Stimulated activated CD8-positive, alpha-beta memory T cell treated with anti-CD3 and anti-CD28 coated beads, Interleukin-15, amount 100 ng/mL, for 24 hours (primary cell): ENCODE results near the gene ID2.
"Not testable (repeated sequence)": the region's sequence is repeated elsewhere in the genome, so short reads cannot be mapped to it uniquely, and the experiment has no call there.

Source experiments
- DNase-seq: peaks from one replicate; pipeline ENCODE4 v3.0.0-alpha.2; 2020; ENCODE audit warnings: low read depth

The ID2 gene

GRCh38 chr2:8685697-8686358, 4.0 kb downstream of the ID2 start:
- DNase-seq, result peak; percentile 88

- no peak for DNase-seq
Observed at GRCh38 chr2:8691859-8692437, 10.1 kb downstream of the ID2 start.

GRCh38 chr2:8692783-8693156, 10.9 kb downstream of the ID2 start:
- DNase-seq, result no peak

GRCh38 chr2:8693157-8693821, 11.4 kb downstream of the ID2 start:
- no peak for DNase-seq

GRCh38 chr2:8694737-8695136, 12.9 kb downstream of the ID2 start:
- no peak for DNase-seq

GRCh38 chr2:8697190-8697589, 15.3 kb downstream of the ID2 start:
- no peak for DNase-seq

- DNase-seq, result no peak
Observed at GRCh38 chr2:8699839-8700238, 18.0 kb downstream of the ID2 start.

- no peak for DNase-seq
Observed at GRCh38 chr2:8701681-8702379, 20.0 kb downstream of the ID2 start.

- no peak for DNase-seq
Observed at GRCh38 chr2:8704906-8705305, 23.1 kb downstream of the ID2 start.

- no peak for DNase-seq
Observed at GRCh38 chr2:8709611-8710010, 27.8 kb downstream of the ID2 start.

- DNase-seq, result no peak
Observed at GRCh38 chr2:8710951-8711350, 29.1 kb downstream of the ID2 start.

- no peak for DNase-seq
Observed at GRCh38 chr2:8714283-8714682, 32.4 kb downstream of the ID2 start.

GRCh38 chr2:8714971-8715370, 33.1 kb downstream of the ID2 start:
- no peak for DNase-seq

- DNase-seq, result no peak
Observed at GRCh38 chr2:8719528-8719927, 37.7 kb downstream of the ID2 start.

GRCh38 chr2:8720741-8721140, 38.9 kb downstream of the ID2 start:
- no peak for DNase-seq

- no peak for DNase-seq
Observed at GRCh38 chr2:8721410-8721809, 39.6 kb downstream of the ID2 start.

- DNase-seq, result no peak
Observed at GRCh38 chr2:8722986-8723385, 41.1 kb downstream of the ID2 start.

GRCh38 chr2:8725838-8726237, 44.0 kb downstream of the ID2 start:
- DNase-seq, result no peak

GRCh38 chr2:8728305-8729015, 46.6 kb downstream of the ID2 start:
- DNase-seq, result no peak

- not testable (repeated sequence) for DNase-seq
Observed at GRCh38 chr2:8729101-8729500, 47.2 kb downstream of the ID2 start.

GRCh38 chr2:8729939-8730338, 48.1 kb downstream of the ID2 start:
- no peak for DNase-seq

GRCh38 chr2:8732601-8733000, 50.7 kb downstream of the ID2 start:
- no peak for DNase-seq
